GOT3 (cell line): ENCODE measurements around the gene UNCX.

ENCODE experiments used
- DNase-seq: peaks from one replicate; lab custom pipeline; 2025; ENCODE audit warnings: mixed read lengths; lab: John Stamatoyannopoulos, UW

UNCX gene

DNA sequence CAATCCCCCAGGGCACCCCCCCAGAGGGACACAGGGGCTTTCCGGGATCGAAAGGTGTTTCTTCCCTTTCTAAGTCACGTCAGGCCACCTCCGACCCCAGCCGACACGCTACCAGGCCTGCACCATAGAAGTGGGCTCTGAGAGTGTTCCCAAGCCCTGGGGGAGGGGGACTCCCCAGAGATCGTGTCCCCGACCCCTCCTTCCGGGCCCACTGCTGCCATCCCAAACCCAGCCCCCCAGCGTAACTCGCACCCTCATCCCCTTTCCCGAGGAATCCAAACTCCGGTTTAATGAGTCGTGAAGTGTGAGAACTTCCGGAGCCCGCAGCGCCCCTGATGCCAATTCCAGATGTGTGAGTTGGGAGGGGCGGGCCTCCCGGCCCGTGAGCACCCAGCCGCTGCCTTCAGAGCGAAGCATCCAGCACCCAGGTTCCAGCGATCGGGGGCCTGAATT, 11.3 kb downstream of the UNCX start:
- DNase-seq = no peak

DNA sequence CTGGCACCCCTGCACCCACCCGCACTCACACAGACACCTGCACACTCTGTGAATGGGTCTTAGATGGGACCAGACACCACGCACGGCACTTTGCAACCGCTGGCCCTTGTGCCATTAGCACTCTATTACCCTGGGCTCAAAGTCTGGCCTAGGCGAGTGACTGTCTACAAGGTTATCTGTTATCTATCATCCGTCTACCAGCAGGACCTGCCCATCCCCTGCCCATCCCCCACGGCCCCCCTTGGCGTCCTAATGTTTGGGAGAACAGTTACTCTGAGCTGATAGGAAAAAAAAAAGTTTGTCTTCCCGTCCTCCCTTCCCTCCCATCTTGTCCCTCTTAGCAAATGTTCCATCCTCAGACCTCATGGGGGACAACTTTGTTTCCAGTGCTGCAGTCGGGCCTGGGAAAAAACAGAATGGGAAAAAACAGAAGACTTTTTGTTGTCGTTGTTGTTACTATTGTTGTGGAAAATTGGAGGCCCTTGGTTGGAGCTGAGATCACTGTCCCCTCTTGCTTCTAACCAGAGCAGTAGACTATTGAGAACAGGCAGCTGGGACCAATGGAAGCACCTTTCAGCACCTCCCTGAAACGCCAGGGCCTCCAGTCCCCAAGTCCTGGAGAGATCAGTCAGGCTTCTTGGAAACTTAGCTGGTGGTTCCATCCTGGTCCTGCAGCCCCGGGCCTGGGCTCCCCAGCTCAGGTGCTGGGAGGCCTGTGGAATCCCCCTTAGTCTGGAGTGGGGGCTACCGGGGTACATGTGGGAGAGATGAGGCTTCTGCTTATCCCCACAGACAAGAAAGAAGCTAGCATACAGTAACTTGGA, 12.2 kb downstream of the UNCX start:
- no peak for DNase-seq

DNA sequence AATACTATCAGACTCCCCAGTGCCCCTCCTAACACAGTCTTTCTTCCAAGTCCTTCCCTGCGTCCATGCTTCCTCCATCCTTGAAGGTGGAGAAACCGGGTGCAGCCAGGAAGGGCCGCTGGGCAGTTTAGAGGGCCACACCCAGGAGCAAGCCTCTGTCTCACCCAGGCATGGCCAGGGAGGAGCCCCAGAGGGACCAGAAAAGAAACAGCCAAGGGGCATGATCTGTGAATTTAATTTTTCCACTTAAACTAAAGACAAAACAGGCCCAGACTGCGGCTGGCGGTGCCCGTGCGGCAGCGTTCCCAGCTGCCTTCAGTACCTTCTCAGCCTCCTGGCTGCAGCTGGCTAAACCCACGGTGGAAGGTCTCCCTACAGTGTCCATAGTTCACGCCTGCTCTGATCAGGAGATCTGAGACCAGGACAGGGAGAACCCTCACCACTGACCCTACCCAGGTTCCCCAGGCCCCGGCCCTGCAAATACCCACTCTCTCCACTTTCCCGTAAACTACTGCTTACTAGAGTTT, 12.9 kb downstream of the UNCX start:
- DNase-seq = no peak

DNA sequence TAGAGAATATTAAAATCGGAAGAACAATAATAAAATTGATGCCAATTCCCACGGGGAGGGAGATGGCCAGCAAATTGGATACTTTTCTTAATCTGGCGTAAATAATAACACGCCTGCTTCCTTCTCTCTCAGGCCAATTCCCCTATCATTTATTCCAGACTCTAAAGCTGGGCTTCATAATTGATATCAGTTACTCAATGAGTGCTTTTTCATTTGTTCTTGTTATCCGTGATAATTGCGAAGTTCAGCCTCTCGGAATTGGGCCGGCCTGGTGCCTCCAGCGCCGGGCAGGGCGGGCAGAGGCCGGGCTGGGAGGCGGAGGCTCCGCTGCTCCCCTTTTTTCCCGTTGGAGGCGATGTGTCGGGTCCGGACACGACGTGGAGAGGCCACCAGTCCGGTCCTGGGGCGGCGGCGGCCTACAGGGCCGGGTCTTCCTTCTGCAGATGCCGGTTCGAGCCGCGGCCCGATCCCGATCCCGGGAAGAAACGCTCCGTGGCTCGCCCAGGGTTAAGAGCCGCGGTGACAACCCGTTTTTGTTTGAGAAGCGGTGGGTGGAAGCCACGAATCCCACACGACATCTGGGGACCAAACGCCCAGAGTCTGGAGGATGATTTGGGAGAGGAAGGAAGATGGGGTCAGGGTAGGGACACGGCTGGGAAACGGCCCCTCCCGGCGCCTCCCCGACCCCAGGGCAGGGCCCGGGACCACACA, 13.6 kb downstream of the UNCX start:
- no peak for DNase-seq

DNA sequence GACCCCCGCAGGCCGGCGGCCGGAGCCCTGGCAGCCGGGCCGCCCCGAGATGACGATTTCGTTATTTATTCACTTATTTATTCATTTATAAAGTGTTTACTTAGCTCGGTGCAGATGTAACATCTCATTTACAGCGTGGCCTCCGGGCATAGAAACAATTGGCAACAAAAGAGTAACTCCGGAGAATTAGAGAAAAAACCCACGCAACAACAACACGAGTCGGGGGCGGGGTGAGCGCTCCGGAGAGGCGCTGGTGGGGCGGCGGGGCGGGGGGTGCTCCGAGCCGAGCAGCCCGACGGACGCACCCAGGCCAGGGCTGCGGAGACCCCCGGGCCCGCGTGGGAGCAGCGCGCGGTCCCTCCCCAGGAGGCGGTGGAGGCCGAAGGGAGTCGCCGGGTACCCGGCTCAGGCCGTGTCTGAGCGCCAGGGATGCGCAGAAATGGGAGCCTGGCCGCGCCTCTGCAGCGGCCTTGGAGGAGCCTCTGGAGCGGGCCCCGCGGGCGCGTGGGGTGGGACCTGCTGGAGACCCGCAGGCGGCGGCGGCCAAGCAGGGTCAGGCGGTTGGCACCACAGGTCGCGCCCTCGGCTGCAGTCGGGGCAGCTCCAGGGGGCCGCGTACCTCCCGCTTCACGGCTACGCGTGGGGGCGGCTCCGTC, 14.3 kb downstream of the UNCX start:
- DNase-seq = no peak

DNA sequence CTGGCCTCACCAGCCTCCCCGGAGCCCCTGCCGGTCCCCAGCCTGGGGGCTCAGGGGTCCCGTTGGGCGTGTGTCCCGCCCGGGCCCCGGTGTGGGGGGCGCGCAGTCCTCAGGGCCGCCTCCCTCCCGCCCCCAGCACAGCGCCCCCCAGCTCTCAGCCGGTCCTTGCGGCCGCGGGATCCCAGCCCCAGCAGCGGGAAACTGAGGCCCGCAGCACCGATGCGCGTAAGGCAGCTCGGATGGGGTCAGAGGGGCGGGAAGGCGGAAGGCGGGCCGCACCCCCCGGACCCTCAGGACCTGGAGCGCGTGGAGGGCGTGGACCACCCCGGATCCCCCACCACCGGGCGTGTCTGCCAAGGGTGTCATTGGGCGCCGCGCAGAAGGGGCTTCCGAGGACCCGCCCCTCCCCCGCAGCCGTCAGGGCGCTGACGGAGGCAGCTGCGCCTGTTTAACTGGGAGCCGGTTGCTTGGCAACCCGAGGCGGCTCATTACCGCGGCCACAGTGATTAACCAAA, 14.9 kb downstream of the UNCX start:
- no peak for DNase-seq

DNA sequence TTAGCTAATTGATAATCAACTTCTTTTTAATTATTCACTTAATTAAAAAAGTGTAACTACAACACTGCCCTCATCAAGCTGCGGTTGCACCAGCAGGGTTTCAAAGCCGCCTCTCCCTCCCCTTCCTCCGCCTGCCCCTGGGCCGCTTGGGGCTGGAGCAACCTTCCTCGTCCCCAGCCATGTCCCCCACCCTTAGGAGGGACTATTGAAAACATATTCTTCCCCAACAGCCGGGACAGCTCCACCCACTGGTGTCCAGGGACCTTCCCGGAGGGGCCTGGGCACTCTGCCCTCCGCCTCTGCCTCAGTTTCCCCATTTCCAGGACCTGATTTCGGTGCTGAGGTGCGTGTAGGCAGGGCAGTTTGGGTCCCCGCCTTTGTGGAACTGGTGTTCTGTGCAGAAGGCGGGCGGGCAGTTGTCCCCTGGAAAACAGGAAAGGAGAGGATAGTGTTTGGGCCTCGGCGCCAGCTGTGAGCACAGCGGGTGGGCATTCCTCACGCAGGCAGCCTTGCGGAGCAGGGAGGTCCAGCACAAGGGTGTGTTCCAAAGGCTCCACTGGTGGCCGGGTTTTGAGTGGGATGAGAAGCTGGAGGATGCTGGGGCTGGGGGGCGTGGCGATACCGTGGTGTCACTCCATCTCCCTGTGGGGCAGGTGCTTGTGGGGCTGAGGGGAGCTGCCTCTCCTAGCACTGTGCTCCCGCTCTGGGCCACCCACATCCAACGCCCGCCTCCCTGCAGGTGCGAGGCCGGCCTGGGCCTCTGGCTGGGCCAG, 15.7 kb downstream of the UNCX start:
- no peak for DNase-seq

DNA sequence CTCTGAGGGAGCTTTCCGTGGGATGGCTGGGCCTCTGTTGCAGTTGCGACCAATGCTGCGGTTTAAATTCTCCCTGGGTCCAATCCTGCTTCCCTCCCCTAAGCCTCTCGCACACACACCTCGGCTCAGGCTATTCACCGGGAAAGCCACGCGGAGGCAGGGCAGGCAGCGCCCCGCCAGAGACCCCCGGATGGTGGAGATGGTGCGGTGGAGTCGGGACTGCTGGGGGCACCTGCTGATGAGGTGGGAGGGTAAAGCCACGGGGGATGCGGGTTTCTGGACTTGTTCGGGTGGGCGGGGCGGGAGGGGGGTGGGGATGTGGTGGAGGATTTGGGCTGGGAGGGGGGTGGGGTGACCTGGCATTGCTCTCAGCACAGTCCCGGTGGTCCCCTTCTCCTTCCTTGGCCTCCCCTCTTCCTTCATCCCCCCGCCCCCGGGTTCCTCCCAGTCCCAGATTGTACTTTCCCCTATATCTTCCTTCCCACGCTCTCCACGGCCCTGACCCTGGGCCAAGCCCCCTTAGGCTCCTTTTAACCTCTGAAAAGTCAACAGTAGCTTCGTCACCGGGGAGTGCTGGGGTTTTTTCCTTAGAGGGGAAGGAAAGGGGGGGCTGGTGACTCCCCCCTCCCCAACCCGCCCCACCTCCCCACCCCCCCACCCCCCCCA, 16.4 kb downstream of the UNCX start:
- DNase-seq = no peak

DNA sequence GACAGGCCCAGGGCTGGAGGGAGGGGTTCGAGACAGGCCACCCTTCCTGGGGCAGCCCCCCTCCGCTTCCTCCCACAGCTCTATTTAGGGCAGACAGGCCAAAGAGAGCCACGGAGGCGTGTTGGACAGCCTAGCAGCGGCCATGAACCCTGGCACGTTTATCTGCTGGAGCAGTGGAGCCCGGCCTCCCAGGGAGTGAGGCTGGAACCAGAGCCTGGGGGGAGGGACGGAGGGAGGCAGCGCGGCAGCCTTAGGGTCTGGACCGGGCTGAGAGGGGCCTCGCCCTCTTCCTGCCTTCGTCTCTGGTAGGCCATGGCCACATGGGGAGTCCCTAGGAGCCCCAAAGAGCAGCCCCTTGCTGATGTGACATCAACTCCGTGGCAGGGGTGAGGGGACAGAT, 17.1 kb downstream of the UNCX start:
- DNase-seq = no peak

DNA sequence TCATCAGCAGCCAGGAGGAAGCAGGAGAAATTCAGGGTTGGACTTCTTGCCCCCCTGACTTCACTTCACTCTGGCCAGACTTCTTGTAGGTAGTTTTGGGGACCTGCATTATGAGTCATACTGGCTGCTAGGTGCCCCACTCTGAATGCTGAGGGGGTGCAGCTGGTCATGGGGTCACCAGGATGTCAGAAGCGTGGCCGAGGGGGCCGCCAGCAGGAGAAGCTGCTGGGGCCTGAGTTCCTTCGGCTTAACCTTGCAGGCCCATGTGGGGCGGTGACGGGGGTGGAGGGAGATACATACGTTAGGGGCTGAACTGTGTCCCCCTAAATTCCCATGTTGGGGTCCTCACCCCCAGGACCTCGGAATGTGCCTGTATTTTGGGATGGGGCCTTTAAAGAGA, 18.2 kb downstream of the UNCX start:
- DNase-seq = no peak

DNA sequence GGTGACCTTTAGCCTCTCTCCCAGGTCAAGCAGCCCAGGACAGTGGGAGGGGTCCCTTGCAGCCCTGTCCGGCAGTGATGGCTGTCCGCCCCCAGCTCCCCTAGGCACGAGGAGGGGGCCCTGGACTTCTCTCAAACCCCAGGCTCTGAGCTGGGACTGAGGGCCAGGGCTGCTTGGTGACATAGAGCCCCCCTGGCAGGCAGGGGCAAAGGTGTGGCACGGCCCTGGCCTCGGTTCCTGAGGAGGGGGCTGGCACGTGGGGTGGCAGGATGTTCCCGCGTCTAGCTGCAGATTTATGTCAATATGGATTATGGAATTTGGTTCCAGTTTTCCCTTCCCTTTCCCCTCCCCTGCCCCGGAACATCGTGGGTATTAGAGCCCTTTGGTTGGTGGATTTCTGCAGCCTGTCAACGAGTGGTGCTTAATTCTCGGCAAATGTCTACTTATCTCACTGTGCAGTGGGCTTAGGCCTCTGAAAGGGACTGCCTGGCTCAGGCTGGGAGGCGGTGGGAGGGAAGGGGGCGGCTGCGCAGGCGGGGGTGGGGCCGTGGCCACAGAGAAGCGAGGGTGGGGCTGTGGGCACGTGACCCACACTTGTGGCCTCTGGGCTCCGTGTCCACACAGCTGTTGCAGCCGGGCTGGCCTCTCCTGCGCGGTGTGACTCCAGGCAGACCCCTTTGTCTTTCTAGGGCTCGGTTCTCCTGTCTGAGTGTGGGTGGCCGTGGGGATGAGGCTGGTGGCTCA, 19.3 kb downstream of the UNCX start:
- DNase-seq = no peak

DNA sequence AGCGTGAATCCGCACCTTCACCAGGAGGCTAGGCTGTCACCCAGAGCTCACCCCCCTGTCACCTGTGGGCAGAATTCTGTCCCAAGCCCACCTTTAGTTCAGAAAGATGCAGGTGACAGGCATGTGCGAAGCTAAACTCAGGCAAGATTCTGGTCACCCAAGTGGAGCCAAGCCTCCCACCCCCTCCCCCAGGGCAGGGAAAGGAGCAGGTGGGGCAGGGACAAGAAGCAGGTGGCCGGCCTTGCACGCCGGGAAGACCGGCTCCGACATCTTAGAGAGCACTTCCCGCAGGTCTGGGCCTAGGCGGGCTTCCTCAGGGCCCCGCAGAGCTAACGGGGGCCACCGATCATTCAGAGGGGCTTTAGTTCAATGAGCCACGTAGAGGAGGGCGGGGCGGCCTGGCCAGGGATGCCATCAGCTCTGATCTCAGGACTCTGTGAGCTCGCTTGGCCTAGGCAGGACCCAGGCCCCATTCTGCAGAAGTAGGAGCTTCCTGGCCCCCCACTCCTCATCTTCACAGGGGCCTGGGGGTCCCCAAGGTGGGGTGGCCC, 19.9 kb downstream of the UNCX start:
- DNase-seq = no peak

DNA sequence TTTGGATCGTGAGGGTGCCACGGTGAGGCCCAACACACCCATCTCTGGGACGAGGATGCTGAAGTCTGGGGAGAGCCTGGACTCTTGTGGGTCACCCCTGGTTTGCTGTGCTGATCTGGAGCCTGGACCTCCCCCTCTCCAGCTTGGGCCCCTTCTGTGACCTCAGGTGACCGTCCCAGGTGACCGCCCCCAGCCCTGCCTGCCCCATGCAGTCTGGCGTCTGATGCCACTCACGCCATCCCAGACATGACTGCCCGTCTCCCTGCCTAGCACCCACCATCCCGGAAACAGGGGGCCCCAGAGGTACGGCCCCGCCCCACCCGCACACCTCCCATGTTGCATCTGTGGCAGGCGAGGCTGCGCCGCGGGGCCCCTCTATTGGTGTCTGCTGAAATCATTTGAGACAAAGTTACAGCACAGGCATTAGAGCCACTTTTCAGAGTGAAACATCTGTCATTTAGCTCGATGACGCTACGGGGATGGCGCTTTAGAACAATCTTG, 21.1 kb downstream of the UNCX start:
- DNase-seq = no peak

DNA sequence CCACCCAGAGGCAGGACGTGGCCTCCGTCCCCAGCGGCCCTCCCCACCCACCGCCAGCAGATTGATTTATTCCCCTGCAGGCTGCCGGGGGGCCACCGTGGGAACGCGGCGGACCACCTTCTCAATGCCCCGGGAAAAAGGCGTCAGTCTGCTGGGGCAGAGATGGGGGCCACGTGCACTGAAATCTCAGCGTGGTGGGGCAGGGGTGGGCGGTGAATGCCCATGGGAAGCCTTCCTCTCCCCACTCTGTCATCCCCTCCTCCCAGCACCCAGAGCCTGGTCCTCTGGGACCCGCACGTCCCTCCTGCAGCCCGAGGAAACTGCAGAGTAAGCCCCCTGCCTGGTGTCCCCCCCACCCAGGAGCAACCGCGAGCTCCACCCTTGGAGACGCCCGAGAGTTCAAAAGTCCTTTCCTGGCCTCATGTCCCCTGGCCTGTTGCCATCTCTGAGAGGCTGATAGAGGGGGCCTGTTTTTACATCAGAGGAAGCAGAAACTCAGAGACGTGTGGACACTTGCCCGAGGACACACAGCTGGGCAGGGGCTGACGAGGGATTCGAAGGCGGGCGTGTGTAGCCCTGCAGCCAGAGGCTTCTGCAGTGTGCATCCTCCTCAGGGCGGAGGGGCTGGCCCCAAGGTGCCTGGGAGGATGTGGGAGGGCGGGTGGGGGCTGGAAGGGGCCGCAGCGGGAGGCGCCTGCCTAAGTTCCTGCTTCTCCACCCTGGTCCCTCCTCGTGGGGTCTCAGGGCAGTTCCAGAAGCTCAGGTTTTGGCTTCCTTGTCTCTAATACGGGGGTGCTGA, 21.8 kb downstream of the UNCX start:
- no peak for DNase-seq

DNA sequence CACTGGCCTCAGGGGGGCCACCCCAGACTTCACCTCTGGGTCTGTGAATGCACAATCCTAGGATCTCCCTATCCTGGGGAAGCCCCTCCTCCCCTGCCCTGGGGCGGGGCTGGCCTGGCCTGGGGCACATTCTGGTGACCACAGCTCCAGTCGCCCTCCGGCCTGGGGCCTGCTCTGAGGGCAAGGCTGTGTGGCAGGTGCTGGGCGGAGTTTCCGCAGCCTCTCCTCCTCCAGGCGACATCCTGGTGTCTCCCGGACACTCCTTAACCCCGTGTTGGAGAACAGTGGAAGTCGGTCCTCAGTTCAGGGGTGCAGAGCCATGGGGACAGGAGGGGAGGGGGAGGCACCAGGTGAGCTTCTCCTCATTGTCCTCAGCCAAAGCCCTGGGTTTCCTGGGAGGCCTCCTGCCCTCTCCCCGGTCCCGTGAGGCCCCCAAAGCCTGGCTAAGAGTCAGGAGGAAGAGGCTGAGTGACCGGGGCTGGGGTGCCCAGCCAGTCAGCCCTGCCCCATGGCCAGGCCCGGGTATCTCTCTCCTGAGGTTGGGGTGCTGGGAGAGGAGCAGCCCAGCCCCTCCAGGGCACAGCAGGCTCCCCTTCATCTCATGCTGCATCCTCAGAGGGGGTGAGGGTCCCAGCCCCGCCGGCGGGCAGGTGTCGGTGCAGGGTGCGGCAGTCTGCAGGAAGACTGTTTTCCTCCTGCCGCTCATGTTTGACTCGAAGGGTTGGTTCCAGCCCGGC, 22.6 kb downstream of the UNCX start:
- no peak for DNase-seq

DNA sequence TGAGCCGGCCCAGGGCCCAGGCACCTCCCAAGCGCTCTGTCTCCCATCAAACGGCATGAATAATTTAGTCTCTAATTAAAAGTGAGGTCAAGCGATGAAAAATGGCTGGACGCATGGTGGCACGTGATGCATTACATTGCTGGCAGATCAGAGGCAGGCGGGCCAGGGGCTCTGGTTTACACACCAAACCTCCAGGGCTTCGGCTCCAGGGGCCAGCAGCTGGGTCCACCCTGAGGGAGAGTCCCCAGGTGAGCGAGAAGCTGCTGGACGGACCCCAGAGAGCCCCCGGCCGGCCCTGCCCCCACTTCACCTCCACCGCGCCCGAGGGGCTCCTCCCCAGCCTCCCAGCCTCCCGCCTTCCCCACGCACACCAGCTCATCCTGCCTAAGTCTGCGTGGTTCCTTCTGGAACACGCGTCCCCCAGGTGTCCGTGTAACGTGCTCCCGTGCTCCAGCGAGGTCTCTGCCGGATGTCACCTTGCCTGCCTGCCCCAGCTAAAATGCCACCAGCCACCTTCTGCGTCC, 23.2 kb downstream of the UNCX start:
- DNase-seq = no peak

DNA sequence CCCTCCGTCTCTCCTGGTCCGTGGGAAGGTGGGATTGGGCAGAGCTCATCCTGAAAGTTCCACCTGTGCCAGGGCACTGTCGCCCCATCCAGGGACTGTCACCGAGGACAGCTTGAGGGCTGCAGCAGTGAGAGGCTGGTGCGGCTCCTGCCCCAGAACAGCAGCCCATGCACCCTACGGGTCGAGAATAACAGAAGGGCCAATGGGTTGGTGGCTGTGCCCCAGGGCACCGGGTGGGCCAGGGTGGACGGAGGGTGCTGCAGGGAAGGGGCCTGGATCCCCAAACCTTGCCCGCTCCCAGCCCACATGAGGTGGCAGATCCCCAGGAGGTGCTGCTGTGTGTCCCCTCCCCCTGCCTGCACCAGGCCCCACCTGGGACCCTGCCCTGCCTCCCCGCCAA, 23.9 kb downstream of the UNCX start:
- no peak for DNase-seq

DNA sequence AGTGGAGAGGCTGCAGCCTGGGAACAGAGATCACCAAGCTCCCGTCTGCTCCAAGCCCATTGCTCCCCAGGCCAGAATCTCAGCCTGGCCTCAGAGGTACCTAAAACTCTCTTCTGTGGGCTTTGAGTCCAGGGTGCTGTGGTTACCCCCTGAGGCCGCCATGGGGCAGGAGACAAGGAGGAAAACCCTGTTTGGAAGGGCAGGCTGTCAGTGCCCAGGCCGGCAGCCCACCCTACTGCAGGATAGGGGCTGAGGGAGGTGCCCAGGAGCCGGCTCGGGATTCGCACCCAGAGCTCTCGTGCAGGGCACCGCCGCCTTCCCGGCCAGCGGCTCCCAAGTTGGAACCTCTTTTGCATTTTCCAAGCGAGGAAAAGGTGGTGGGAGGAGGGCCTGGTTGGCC, 24.5 kb downstream of the UNCX start:
- DNase-seq = no peak
